Upper lobe of right lung (tissue), 1 donor: ENCODE measurements around the gene ZCCHC2. TPM values are rescaled to one million over a fixed set of nuclear protein-coding genes. Genes with fewer than 3 reads are reported as not detected.
A peak's percentile ranks its signal among the peaks of the same experiment; 100 is the strongest.

Experiments used
- ATAC-seq: fragments of 200-7000 bp; cut with Tn5 transposase; one replicate; pipeline ENCODE4 v1.9.1; 2020; ENCODE audit warnings: mild to moderate bottlenecking, moderate library complexity
- DNase-seq: peaks from one replicate; pipeline ENCODE4 v3.0.0-alpha.2; 2020
- H3K27ac ChIP-seq: fragments of 200-600 bp; one replicate; pipeline ENCODE4 v1.8.0; 2022
- H3K27me3 ChIP-seq: fragments of 200-600 bp; one replicate; pipeline ENCODE4 v1.8.0; 2022; ENCODE audit warnings: mild to moderate bottlenecking
- H3K36me3 ChIP-seq: fragments of 200-600 bp; one replicate; pipeline ENCODE4 v1.8.0; 2022
- H3K4me1 ChIP-seq: fragments of 200-600 bp; one replicate; pipeline ENCODE4 v1.8.0; 2022
- H3K4me3 ChIP-seq: fragments of 200-600 bp; one replicate; pipeline ENCODE4 v1.8.0; 2022; ENCODE audit warnings: mild to moderate bottlenecking
- H3K9me3 ChIP-seq: fragments of 200-600 bp; one replicate; pipeline ENCODE4 v1.8.0; 2022
- intact Hi-C: fragments of 100-400 bp; cut with DNase I; formaldehyde crosslinking; loops from one replicate; pipeline ENCODE4 v1.11.0; 2022
- total RNA-seq: library from RNA; stranded (reverse); fragmentation: NEBNext Ultra II Directional; extraction: Animal tissue kit (Norgen Biotek cat#: 25700); gene quantifications from one replicate; pipeline ENCODE4 v1.2.1, GENCODE V29; 2021
- TF ChIP-seq, protein P1 (sequence below): fragments of 200-600 bp; IDR thresholded peaks from one replicate; pipeline ENCODE4 v1.8.0; 2022; ENCODE audit warnings: antibody characterized with exemption
- donor health status: DM: no; HTN: yes; CAD: no; lungs with severe emphysema.

ZCCHC2 gene
- total RNA-seq, 1 donor from 2014 or later = 36.6 TPM

DNA sequence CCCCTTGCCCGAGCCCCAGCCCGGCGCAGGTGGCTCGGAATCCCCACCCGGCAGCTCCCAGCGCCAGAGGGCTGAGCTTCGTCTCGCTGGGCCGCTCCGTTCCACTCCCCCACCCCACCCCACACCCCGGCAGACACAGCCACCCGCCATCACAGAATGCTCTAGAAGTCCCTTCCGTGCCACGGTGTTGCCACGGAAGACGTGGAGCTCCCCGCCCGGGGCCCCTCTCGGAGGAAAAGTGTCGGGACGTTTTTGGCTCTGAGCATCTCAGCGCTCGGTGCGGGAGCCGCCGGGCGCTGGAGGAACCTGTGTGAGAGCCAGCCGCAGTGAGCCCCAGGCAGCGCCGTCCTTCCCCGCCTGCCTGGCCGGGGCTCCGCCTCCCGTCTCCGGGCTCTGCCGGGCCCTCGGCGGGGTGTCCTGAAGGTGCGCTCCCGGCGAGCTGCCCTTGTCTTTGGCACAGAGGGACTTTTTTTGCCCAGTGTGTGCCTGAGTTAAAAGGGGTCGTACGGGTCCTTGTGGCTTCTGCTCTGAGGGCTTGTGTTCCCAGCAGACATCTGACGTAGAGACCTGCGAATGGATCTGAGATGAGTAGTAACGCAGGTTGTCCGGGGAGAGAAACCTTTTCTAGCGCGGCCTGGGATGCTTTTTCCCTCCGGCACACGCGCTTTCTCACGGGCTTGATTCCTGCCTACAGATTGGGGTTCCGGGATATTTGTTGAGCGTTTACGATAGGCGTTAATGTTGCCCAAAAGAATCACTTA, 1.8 kb downstream of the ZCCHC2 start:
- DNase-seq = peak; percentile 87
- H3K4me3 ChIP-seq = peak overlapping the region; percentile 86
- H3K27me3 ChIP-seq = no peaks in the 10 kb centered on the region
- H3K4me1 ChIP-seq = peaks cover 24% of the 10 kb centered on the region
- no peaks in the 10 kb centered on the region for H3K9me3 ChIP-seq
- TF ChIP-seq, protein P1, sequence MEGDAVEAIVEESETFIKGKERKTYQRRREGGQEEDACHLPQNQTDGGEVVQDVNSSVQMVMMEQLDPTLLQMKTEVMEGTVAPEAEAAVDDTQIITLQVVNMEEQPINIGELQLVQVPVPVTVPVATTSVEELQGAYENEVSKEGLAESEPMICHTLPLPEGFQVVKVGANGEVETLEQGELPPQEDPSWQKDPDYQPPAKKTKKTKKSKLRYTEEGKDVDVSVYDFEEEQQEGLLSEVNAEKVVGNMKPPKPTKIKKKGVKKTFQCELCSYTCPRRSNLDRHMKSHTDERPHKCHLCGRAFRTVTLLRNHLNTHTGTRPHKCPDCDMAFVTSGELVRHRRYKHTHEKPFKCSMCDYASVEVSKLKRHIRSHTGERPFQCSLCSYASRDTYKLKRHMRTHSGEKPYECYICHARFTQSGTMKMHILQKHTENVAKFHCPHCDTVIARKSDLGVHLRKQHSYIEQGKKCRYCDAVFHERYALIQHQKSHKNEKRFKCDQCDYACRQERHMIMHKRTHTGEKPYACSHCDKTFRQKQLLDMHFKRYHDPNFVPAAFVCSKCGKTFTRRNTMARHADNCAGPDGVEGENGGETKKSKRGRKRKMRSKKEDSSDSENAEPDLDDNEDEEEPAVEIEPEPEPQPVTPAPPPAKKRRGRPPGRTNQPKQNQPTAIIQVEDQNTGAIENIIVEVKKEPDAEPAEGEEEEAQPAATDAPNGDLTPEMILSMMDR = no peak
- intact Hi-C loops = no loop called here
- H3K36me3 ChIP-seq = no peaks in the 10 kb centered on the region
- peak overlapping the region; percentile 94 for H3K27ac ChIP-seq
- ATAC-seq = peak; percentile 11

DNA sequence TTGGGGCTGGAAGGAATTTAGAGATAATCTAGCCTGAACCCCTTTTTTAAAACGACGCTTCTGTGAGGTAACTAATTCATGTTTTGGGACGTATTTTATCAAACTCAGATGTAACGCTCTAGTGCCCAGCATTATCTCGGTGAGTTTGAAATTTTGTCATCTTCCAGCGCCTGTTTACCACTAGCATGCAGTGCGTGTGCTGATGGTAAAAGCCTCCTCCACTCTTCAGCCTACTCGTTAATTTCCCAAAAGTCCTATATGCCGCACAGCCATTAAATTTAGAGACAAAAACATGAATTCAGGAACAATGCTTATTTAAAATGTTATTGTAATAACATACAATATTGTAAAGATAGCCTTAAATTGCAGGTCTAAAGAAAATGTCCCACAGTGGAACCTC, 2.8 kb downstream of the ZCCHC2 start:
- no peaks in the 10 kb centered on the region for H3K36me3 ChIP-seq
- no peaks in the 10 kb centered on the region for H3K27me3 ChIP-seq
- H3K4me1 ChIP-seq = peaks cover 34% of the 10 kb centered on the region
- no peak for DNase-seq
- no peaks in the 10 kb centered on the region for H3K9me3 ChIP-seq
- peak overlapping the region; percentile 86 for H3K4me3 ChIP-seq
- H3K27ac ChIP-seq = peak overlapping the region; percentile 94
- no peak for ATAC-seq
- TF ChIP-seq, protein P1 = no peak
- intact Hi-C loops = no loop called here

DNA sequence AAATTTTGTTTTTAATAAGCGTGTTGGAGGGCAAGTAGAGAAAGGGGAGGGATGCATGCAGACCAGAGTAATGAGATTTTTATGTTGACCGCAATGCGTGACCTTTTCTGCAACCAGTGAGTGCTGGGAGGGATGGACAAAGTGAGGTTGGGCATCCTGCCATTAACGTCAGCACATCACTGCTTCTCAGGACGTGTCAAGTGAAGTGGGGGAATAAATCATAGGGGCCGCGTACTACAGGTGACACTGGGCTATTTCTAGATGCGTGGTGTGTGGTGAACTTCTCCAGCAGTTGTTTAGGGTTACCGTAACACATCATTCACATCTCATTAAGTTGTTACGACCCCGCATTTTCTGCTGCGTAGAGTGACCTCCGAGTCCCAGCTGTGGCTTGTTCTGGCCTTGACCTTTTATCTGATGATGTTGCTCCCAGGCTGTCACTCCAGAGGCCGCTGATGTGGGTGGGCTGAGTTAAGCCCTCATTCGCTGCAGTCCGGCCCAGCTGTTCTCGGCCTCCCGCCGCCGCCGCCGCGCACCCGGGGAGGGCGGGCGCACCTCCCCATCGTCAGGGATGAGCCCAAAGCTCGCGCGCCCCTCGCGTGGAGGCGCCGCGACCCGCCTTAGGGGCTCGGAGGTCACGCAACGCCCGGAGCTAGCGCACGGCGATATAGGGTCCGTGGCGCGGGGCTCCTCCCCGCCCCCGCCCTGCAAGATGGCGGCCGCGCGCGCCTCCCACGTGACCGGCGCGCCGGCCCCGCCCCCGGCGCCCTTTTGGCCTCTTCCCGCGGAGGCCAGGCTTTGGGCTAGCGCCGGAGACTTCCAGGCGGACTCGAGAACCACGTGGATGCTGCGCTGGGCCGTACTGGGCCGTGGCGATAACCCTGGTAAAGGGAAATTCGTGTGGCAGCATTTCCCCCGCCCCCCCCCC, 3.5 kb downstream of the ZCCHC2 start:
- Histone ChIP-seq H3K4me3 (peak overlapping the region; percentile 86), H3K4me1 (peaks cover 41% of the 10 kb centered on the region), H3K27me3 (no peaks in the 10 kb centered on the region), H3K36me3 (no peaks in the 10 kb centered on the region), H3K9me3 (no peaks in the 10 kb centered on the region), H3K27ac (peak overlapping the region; percentile 94)
- intact Hi-C loops = no loop called here
- TF ChIP-seq, protein P1 = no peak
- ATAC-seq (peak; percentile 57), DNase-seq (peak; percentile 93)

DNA sequence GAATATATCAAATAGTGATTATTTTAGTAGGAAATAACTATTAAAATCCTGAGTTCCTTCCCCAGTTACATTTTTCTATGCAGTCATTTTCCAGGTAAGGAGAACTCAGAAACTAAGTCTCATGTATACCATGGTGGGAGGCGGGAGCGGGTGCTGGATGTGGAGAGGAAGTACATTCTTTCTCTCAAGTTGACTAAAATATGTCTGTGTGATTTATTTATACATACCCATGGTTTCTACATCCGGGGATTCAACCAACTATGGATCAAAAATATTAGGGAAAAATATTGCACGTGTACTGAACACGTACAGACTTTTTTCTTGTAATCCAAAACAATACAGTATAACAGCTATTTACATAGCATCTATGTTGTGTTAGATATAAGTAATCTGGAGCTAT, 6.8 kb downstream of the ZCCHC2 start:
- H3K27me3 ChIP-seq = no peaks in the 10 kb centered on the region
- no peak overlapping the region for H3K27ac ChIP-seq
- H3K4me1 ChIP-seq = peaks cover 43% of the 10 kb centered on the region
- H3K4me3 ChIP-seq = no peak overlapping the region
- ATAC-seq (no peak), DNase-seq (no peak)
- intact Hi-C loops = no loop called here
- TF ChIP-seq, protein P1 = no peak
- H3K9me3 ChIP-seq = no peaks in the 10 kb centered on the region
- no peaks in the 10 kb centered on the region for H3K36me3 ChIP-seq

DNA sequence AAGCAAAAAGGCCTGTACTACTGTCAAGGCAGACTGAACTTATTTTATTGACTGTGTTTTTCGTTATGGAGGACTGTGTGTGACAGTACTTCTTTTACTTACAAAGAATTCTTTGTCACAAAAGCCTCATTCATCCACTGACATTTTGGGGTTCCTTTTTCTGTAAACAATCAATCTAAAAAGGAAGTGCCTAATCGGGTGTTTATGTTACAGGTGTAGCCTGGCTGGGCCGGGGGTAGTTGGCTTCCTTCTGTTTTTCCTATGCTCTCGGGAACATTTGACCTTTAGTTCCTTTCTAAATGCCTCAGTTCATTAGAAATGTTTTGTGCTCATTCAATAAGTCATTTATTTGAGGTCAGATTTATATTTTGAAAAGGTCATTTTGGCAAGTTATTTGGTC, 8.3 kb downstream of the ZCCHC2 start:
- ATAC-seq (no peak), DNase-seq (no peak)
- intact Hi-C loops = no loop called here
- Histone ChIP-seq H3K27ac (no peak overlapping the region), H3K9me3 (no peaks in the 10 kb centered on the region), H3K4me1 (peaks cover 35% of the 10 kb centered on the region), H3K36me3 (no peaks in the 10 kb centered on the region), H3K27me3 (no peaks in the 10 kb centered on the region), H3K4me3 (no peak overlapping the region)
- TF ChIP-seq, protein P1 = no peak
